Measurements from ENCODE around the gene GRIA1. TPM values are rescaled to one million over a fixed set of nuclear protein-coding genes. Genes with fewer than 3 reads are reported as not detected.

Gene GRIA1
- total RNA-seq, 4 donors from 2014 or later = 0.12 to 0.19 TPM; not detected in 2

DNA sequence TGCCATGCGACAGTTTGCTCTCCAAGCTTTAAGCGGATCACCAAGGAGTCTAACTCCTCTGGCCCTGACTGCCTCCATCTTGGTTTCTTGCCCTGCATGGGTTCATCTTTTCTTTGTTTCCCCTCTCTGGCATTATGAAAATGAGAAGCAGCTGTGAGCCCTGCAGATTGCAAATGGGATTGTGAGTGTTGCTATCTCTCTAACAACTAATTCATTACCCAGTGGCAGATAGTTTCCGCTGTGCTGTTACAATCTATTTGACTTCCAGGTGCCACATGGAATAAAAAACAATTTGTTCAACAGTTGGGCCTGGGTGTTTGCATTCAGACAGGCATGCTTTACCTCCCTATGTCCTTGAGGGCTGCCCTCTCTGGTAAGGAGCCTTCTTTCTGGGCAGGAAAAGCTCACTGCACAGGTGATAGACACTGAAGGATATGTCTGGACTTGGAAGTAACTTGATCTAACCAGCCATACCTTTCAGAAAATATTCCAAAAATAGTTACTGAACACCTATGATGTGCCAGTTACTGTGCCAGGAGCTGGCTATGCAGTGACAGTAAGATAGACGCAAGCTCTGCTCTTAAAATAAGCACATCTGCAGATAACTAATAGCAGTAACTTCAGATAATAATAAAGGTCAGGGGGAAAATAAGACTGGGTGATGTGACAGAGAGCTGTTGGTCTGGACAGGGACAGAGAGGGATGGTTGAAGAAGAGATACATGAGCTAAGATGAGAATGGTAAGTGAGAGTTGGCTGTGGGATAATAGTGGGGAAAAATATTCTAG lies 40.1 kb downstream of the GRIA1 start:
- no peaks in the 10 kb centered on the region for H3K36me3 ChIP-seq
- no peak for DNase-seq
- no peaks in the 10 kb centered on the region for H3K9me3 ChIP-seq
- no peak overlapping the region for H3K27ac ChIP-seq
- TF ChIP-seq POLR2A (IDR thresholded peaks at IDR 0.05) = no peak
- TF ChIP-seq, protein P1, sequence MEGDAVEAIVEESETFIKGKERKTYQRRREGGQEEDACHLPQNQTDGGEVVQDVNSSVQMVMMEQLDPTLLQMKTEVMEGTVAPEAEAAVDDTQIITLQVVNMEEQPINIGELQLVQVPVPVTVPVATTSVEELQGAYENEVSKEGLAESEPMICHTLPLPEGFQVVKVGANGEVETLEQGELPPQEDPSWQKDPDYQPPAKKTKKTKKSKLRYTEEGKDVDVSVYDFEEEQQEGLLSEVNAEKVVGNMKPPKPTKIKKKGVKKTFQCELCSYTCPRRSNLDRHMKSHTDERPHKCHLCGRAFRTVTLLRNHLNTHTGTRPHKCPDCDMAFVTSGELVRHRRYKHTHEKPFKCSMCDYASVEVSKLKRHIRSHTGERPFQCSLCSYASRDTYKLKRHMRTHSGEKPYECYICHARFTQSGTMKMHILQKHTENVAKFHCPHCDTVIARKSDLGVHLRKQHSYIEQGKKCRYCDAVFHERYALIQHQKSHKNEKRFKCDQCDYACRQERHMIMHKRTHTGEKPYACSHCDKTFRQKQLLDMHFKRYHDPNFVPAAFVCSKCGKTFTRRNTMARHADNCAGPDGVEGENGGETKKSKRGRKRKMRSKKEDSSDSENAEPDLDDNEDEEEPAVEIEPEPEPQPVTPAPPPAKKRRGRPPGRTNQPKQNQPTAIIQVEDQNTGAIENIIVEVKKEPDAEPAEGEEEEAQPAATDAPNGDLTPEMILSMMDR (IDR thresholded peaks at IDR 0.05) = no peak
- intact Hi-C loops (cut with DNase I) = no loop called here
- H3K4me3 ChIP-seq = no peak overlapping the region
- 86 to 89% methylated on average over 4 of the region's 4 CpGs for WGBS, 2 donors
- H3K4me1 ChIP-seq = no peaks in the 10 kb centered on the region
- H3K27me3 ChIP-seq = no peaks in the 10 kb centered on the region

DNA sequence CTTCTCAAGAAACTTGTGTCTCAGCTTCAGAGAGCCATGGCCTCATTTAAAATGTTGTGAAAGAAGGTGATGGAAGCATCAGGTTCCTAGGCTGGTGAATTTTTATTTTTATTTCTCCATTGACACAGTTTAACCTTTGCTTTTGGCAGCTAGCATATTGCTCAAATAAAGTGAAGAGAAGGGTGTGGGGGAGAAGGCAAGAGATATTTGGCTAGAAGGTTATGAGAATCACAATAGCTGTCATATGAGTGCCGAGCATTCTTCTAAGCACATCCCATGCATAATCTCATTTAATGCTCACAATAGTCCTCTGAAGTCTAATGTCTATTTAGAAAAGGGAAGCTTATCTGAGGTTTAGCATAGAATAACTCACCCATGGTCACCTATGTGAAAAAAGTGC lies 43.1 kb downstream of the GRIA1 start:
- H3K27me3 ChIP-seq = no peaks in the 10 kb centered on the region
- H3K9me3 ChIP-seq = no peaks in the 10 kb centered on the region
- no peaks in the 10 kb centered on the region for H3K4me1 ChIP-seq
- H3K4me3 ChIP-seq = no peak overlapping the region
- intact Hi-C loops (cut with DNase I) = no loop called here
- no peaks in the 10 kb centered on the region for H3K36me3 ChIP-seq
- DNase-seq = no peak
- H3K27ac ChIP-seq = no peak overlapping the region
- TF ChIP-seq POLR2A (IDR thresholded peaks at IDR 0.05) = no peak
- TF ChIP-seq, protein P1 (IDR thresholded peaks at IDR 0.05) = no peak
- WGBS, 2 donors = 55 to 88% methylated on average over 1 of the region's 1 CpG

GRCh38 chr5:153534102-153534501 lies 43.6 kb downstream of the GRIA1 start:
- Histone ChIP-seq H3K4me1 (no peaks in the 10 kb centered on the region), H3K4me3 (no peak overlapping the region), H3K36me3 (no peaks in the 10 kb centered on the region), H3K27ac (no peak overlapping the region), H3K27me3 (no peaks in the 10 kb centered on the region), H3K9me3 (no peaks in the 10 kb centered on the region)
- TF ChIP-seq, protein P1 (IDR thresholded peaks at IDR 0.05) = no peak
- intact Hi-C loops (cut with DNase I) = no loop called here
- WGBS, 2 donors = 26 to 44% methylated on average over 1 of the region's 1 CpG
- no peak for DNase-seq

DNA sequence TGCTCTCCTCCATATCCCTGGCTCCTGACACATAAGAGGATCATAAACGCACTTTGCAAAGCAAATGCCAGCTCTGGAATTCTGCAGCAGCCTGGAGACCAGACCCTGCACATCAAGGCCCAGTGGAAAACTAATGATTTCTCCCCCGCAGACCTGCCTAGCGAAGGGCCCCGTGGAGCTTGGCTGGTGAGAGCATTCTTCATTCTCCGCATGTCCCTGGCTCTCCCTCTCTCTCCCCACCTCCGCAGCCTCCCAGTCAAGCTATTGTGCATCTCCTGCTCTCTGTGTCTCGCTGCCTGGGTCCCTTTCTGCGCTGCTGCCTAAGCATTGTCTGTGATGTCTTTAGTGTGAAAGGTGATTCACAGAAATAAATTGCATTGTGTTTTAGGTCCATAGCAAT lies 46.7 kb downstream of the GRIA1 start:
- Histone ChIP-seq H3K4me3 (no peak overlapping the region), H3K9me3 (no peaks in the 10 kb centered on the region), H3K4me1 (no peaks in the 10 kb centered on the region), H3K27me3 (no peaks in the 10 kb centered on the region), H3K36me3 (no peaks in the 10 kb centered on the region), H3K27ac (no peak overlapping the region)
- 80 to 94% methylated on average over 8 of the region's 8 CpGs for WGBS, 2 donors
- TF ChIP-seq, protein P1 (IDR thresholded peaks at IDR 0.05) = no peak
- no peak for TF ChIP-seq POLR2A (IDR thresholded peaks at IDR 0.05)
- intact Hi-C loops (cut with DNase I) = no loop called here
- DNase-seq = no peak

- no peak for TF ChIP-seq POLR2A (IDR thresholded peaks at IDR 0.05)
- TF ChIP-seq, protein P1 (IDR thresholded peaks at IDR 0.05) = no peak
Observed at GRCh38 chr5:153539983-153540382, 49.5 kb downstream of the GRIA1 start.

More at GRCh38 chr5:153539983-153540382, 49.5 kb downstream of the GRIA1 start:
- H3K36me3 ChIP-seq = no peaks in the 10 kb centered on the region
- H3K9me3 ChIP-seq = no peaks in the 10 kb centered on the region
- no peak overlapping the region for H3K27ac ChIP-seq
- intact Hi-C loops (cut with DNase I) = no loop called here
- H3K4me1 ChIP-seq = no peaks in the 10 kb centered on the region
- no peak overlapping the region for H3K4me3 ChIP-seq
- no peak for DNase-seq
- 32 to 79% methylated on average over 4 of the region's 4 CpGs for WGBS, 2 donors
- no peaks in the 10 kb centered on the region for H3K27me3 ChIP-seq
